Gastrocnemius medialis (tissue), 4 donors: ENCODE measurements around the gene XXYLT1. TPM values are rescaled to one million over a fixed set of nuclear protein-coding genes. Genes with fewer than 3 reads are reported as not detected.

ENCODE experiments used
- ATAC-seq, 2 donors: fragments of 150-250 bp; one replicate each; pipeline ENCODE4 v1.9.1; 2016
- DNase-seq, 2 donors: peaks; one replicate each; pipeline ENCODE4 v3.0.0-alpha.2; 2019
- H3K27ac ChIP-seq, 4 donors: fragments of 200-600 bp; sonication (generic); 1 replicate in 1 of 4; 2 replicates in 3 of 4; pipeline ENCODE4 v1.5.1; 2016 to 2018; ENCODE audit warnings: mild to moderate bottlenecking in 2 of 4, moderate library complexity in 1 of 4
- H3K27me3 ChIP-seq, 3 donors: fragments of 200-600 bp; sonication (generic) in 2 of 3; 1 replicate in 1 of 3; 2 replicates in 2 of 3; pipeline versions ENCODE4 v1.5.1 to v1.6.0; 2016 to 2019; ENCODE audit warnings: mild to moderate bottlenecking in 1 of 3, moderate library complexity in 1 of 3
- H3K36me3 ChIP-seq, 2 donors: fragments of 200-600 bp; sonication (generic) in 1 of 2; one replicate each; pipeline ENCODE4 v1.5.1; 2017 to 2018
- H3K4me1 ChIP-seq, 2 donors: fragments of 200-600 bp; sonication (generic) in 1 of 2; one replicate each; pipeline ENCODE4 v1.5.1; 2016 to 2017; ENCODE audit warnings: mild to moderate bottlenecking in 2 of 2
- H3K4me3 ChIP-seq, 4 donors: fragments of 200-600 bp; sonication (generic) in 3 of 4; 1 replicate in 1 of 4; 2 replicates in 3 of 4; pipeline ENCODE4 v1.5.1; 2016 to 2019; ENCODE audit warnings: mild to moderate bottlenecking in 2 of 4
- H3K9me3 ChIP-seq, 3 donors: fragments of 200-600 bp; sonication (generic) in 2 of 3; 1 replicate in 1 of 3; 2 replicates in 2 of 3; pipeline ENCODE4 v1.5.1; 2016 to 2019
- CTCF ChIP-seq, 5 experiments: fragments of 450-650 bp in 3 of 5; fragments of 200-600 bp in 2 of 5; sonication (generic) in 2 of 5; IDR thresholded peaks in 4 of 5; conservative IDR thresholded peaks in 1 of 5; 1 replicate in 4 of 5; 2 replicates in 1 of 5; pipeline ENCODE4 v1.5.1; 2016 to 2019; ENCODE audit warnings: antibody characterized with exemption in 5 of 5, mild to moderate bottlenecking in 3 of 5, moderate library complexity in 3 of 5
- POLR2A ChIP-seq, 2 donors: fragments of 450-650 bp; IDR thresholded peaks; one replicate each; pipeline ENCODE4 v1.6.1; 2017; ENCODE audit warnings: antibody characterized with exemption in 2 of 2, mild to moderate bottlenecking in 2 of 2, moderate library complexity in 2 of 2
- in situ Hi-C, 4 donors: fragments of 200-750 bp; cut with MboI; loops; one replicate each; pipeline versions ENCODE4 v1.15.0 to v1.8.0; 2017; ENCODE audit warnings: low sequenced_read_pairs in 4 of 4
- intact Hi-C: fragments of 100-400 bp; cut with DNase I; formaldehyde crosslinking; loops from one replicate; pipeline ENCODE4 v1.15.1; 2023; ENCODE audit warnings: low total_unique reads
- total RNA-seq, 4 donors: library from RNA; depleted of rRNA; stranded (reverse); fragments of >200 nt; gene quantifications; one replicate each; pipeline versions ENCODE4 v1.1.0 to v1.2.3, GENCODE V29; 2016

Gene XXYLT1
- total RNA-seq, 4 donors from 2014 or later, result 0.87 to 3.1 (median 1.3) TPM

- DNase-seq, result no peak
- intact Hi-C loops, result no loop called here
- H3K27me3 ChIP-seq, result no peaks in the 10 kb centered on the region
- no peaks in the 10 kb centered on the region for H3K36me3 ChIP-seq
- in situ Hi-C loops, result no loop called here
- ATAC-seq, result no peak
- no peaks in the 10 kb centered on the region for H3K4me1 ChIP-seq
- H3K27ac ChIP-seq, result no peak overlapping the region
- no peak overlapping the region for H3K4me3 ChIP-seq
- TF ChIP-seq CTCF (IDR thresholded peaks at IDR 0.05 in 4 of 5, conservative IDR thresholded peaks at IDR 0.05 in 1 of 5), result no peak
- TF ChIP-seq POLR2A (IDR thresholded peaks at IDR 0.05), result no peak
- H3K9me3 ChIP-seq, result no peaks in the 10 kb centered on the region
Observed at GRCh38 chr3:195025056-195025883, 245.7 kb downstream of the XXYLT1 start.

- H3K36me3 ChIP-seq, result no peaks in the 10 kb centered on the region
- H3K4me3 ChIP-seq, result no peak overlapping the region
- no peak overlapping the region for H3K27ac ChIP-seq
- ATAC-seq (no peak), DNase-seq (no peak)
- intact Hi-C loops, result no loop called here
- no peaks in the 10 kb centered on the region for H3K27me3 ChIP-seq
- TF ChIP-seq POLR2A (IDR thresholded peaks at IDR 0.05) (no peak), CTCF (IDR thresholded peaks at IDR 0.05 in 4 of 5, conservative IDR thresholded peaks at IDR 0.05 in 1 of 5) (no peak)
- no peaks in the 10 kb centered on the region for H3K9me3 ChIP-seq
- in situ Hi-C loops, result loop anchor here in 1 of 4 donors (25.0 kb wide), 1 partner anchor 238 kb away; the partner anchor contains the start of gene XXYLT1
- H3K4me1 ChIP-seq, result no peaks in the 10 kb centered on the region
Observed at GRCh38 chr3:195023989-195024388, 247.0 kb downstream of the XXYLT1 start.

GRCh38 chr3:195023576-195023975 lies 247.4 kb downstream of the XXYLT1 start:
- H3K36me3 ChIP-seq, result no peaks in the 10 kb centered on the region
- H3K4me3 ChIP-seq, result no peak overlapping the region
- intact Hi-C loops, result no loop called here
- H3K27ac ChIP-seq, result no peak overlapping the region
- TF ChIP-seq CTCF (IDR thresholded peaks at IDR 0.05 in 4 of 5, conservative IDR thresholded peaks at IDR 0.05 in 1 of 5), result no peak
- no peak for TF ChIP-seq POLR2A (IDR thresholded peaks at IDR 0.05)
- no peak for ATAC-seq
- in situ Hi-C loops, result loop anchor here in 1 of 4 donors (25.0 kb wide), 1 partner anchor 239 kb away; the partner anchor contains the start of gene XXYLT1
- no peaks in the 10 kb centered on the region for H3K9me3 ChIP-seq
- DNase-seq, result no peak
- no peaks in the 10 kb centered on the region for H3K4me1 ChIP-seq
- H3K27me3 ChIP-seq, result no peaks in the 10 kb centered on the region

GRCh38 chr3:195021692-195022091 lies 249.3 kb downstream of the XXYLT1 start:
- no peaks in the 10 kb centered on the region for H3K9me3 ChIP-seq
- no peak for ATAC-seq
- intact Hi-C loops (no loop called here), in situ Hi-C loops (loop anchor here in 1 of 4 donors (25.0 kb wide), 1 partner anchor 241 kb away; the partner anchor contains the start of gene XXYLT1)
- no peaks in the 10 kb centered on the region for H3K4me1 ChIP-seq
- DNase-seq, result no peak
- H3K27me3 ChIP-seq, result no peaks in the 10 kb centered on the region
- H3K36me3 ChIP-seq, result no peaks in the 10 kb centered on the region
- H3K27ac ChIP-seq, result no peak overlapping the region
- TF ChIP-seq CTCF (IDR thresholded peaks at IDR 0.05 in 4 of 5, conservative IDR thresholded peaks at IDR 0.05 in 1 of 5), result no peak
- TF ChIP-seq POLR2A (IDR thresholded peaks at IDR 0.05), result no peak
- H3K4me3 ChIP-seq, result no peak overlapping the region
